GM18870 (cell line): ENCODE results near the gene ZNF37A.
"Not testable (repeated sequence)": the region's sequence is repeated elsewhere in the genome, so short reads cannot be mapped to it uniquely, and the experiment has no call there.

Experiments
- ATAC-seq: cut with Tn5 transposase; IDR thresholded peaks from one replicate; pipeline ENCODE4 v1.9.1; 2021; ENCODE audit warnings: moderate library complexity; ENCODE audit not compliant: unreplicated experiment

Gene ZNF37A

GRCh38 chr10:38147686-38148085 is 53.5 kb downstream of the ZNF37A start:
- no peak for ATAC-seq

- not testable (repeated sequence) for ATAC-seq
Measured at GRCh38 chr10:38150891-38151463, 56.8 kb downstream of the ZNF37A start.

- ATAC-seq, result no peak
Measured at GRCh38 chr10:38156416-38157269, 62.5 kb downstream of the ZNF37A start.

- no peak for ATAC-seq
Measured at GRCh38 chr10:38157270-38157685, 63.1 kb downstream of the ZNF37A start.

GRCh38 chr10:38159004-38159403 is 64.9 kb downstream of the ZNF37A start:
- no peak for ATAC-seq

- no peak for ATAC-seq
Measured at GRCh38 chr10:38163617-38164016, 69.5 kb downstream of the ZNF37A start.

GRCh38 chr10:38174336-38174735 is 80.2 kb downstream of the ZNF37A start:
- ATAC-seq, result no peak

- ATAC-seq, result no peak
Measured at GRCh38 chr10:38184477-38184876, 90.3 kb downstream of the ZNF37A start.
